GM21526 (cell line): ENCODE data around the gene ENO1.
"Not testable (repeated sequence)": the region's sequence is repeated elsewhere in the genome, so short reads cannot be mapped to it uniquely, and the experiment has no call there.

ENCODE experiments used
- ATAC-seq: cut with Tn5 transposase; IDR thresholded peaks from one replicate; pipeline ENCODE4 v1.9.1; 2021; ENCODE audit warnings: moderate library complexity; ENCODE audit not compliant: unreplicated experiment, low FRiP score

Gene ENO1

DNA sequence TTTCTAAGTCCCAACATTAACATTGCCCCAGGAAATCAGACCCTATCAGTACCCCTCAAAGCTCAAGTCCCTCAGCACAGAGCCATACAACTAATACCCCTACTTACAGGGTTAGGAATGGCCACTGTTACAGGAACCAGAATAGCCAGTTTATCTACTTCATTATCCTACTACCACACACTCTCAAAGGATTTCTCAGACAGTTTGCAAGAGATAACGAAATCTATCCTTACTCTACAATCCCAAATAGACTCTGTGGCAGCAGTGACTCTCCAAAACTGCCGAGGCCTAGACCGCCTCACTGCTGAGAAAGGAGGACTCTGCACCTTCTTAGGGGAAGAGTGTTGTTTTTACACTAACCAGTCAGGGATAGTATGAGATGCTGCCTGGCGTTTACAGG lies 19.0 kb upstream of the ENO1 start:
- ATAC-seq: not testable (repeated sequence)

DNA sequence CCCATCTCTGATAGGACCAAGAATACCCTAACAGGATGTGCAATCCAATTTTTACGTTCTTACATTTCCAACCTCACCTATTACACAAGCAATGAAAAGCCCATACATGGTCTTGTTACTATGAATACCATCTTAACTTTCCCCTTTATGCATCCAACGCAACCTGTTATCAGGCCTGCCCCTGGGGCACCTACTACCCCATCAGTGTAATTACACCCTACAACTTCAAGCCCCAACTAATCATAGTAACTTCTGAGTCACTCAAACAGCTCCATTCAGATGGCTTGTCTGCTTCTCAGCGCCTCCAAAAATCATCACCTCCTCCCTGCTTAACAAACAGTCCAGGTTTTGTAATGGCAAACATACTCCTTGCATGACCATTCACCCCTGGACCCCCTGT lies 18.3 kb upstream of the ENO1 start:
- ATAC-seq: not testable (repeated sequence)

DNA sequence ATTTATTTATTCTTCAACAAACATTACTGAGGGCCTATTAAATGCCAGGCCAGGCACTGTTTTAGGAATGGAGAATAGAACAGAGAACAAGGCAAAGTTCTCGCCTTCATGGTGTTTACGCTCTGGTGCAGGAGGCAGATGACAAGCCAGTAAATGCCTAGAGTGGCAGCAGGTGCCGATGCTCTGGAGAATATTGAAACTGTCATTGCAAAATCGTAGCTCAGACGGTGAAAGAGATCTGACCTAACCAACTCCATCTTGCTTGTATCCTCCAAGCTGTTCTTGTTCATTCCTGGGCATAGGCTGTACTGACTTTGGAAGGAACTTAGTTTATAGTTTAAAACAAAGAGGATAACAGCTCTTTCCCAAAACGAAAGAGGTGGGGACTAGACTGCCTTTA lies 13.5 kb upstream of the ENO1 start:
- no peak for ATAC-seq

DNA sequence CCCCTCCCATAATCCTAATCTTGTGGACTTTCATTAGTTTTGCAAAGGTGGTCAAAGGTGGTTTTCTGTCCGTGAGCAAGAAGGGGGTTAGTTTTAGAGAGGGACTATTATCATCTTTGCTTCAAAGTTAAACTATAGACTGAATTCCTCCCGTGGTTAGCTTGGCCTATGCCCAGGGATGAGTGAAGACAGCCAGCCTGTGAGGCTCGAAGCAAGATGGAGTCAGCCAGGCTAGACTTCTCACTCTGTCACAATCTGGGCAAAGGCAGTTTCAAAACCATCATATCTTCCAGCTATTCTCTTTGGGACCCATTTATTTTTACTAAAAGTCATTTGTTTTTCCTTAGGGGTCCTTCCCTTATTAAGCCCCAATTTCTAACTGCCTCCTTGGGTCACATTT lies 12.9 kb upstream of the ENO1 start:
- ATAC-seq: no peak

DNA sequence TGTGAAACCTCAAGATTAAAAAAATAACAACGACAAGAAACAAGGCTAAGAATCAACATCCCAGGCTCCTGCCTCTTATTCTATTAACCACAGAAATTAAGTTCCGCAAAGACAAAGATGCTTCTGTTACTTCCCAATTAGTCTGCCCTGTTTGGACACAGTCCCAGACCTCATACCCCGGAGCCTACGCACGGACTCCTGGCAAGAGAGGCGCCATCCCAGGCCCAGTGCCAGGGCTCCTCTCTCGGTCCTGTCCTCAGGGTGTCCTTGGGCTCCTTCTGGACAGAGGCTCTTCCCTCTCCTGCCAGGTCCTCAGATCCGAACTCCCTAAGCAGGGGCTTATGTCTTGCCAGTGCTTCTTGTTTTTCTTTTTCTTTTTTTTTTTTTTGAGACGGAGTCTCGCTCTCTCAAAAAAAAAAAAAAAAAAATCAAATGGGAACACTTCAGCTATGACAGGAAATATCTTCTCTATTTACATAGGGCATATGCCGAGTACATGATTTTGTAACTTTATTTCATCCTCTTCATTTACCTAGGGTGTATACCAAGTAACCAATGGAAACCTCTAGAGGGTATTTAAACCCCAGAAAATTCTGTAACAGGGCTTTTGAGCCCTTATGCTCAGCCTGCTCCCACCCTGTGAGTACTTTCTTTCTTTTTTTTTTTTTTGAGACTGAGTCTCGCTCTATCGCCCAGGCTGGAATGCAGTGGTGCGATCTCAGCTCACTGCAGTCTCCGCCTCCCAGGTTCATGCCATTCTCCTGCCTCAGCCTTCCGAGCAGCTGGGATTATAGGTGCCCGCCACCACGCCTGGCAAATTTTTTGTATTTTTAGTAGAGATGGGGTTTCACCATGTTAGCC lies 11.7 kb upstream of the ENO1 start:
- ATAC-seq: no peak

DNA sequence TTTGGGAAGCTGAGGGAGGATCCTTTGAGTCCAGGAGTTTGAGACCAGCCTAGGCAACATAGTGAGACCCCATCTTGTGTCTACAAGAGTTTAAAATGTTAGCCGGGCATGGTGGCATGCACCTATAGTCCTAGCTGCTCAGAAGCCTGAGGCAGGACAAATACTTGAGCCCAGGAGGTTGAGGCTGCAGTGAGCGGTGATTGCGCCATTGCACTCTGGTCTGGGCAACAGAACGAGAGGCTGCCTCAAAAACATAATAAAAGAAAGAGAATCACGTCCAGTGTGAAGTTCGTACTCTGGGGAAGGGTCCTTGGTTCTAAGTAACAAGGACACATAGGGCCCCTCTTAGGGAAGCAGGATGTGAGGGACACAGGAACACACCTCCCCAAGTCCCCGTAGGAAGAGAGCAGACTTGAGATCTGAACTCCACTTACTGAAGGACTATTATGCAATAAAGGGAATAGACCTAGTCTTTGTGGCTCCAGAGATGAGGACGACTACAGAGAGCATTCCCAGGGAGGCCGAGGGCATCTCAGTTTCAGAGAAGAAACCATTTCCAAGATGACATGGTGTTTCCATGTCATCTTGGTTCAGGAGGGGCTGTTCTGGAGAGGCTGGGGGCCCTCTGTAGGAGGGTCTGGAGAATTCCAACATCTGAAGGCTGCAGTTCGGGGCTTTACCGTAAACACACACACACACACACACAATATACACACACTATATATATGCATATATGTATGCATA lies 10.8 kb upstream of the ENO1 start:
- no peak for ATAC-seq

DNA sequence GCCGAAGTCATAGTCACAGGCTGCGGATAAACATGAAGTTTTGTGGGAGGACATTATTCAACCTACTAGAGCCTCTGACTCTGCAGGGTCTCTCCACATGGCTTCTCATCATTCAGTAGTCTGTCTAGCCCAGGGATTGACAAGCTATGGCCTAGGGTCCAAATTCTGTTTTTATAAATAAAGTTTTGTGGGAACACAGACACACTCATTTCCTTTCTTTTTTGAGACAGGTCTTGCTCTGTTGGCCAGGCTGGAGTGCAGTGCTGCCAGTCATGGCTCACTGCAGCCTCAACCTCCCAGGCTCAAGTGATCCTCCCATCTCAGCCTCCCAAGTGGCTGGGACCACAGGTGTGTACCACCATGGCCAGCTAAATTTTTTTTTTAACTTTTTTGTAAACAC lies 8.1 kb upstream of the ENO1 start:
- ATAC-seq: no peak

DNA sequence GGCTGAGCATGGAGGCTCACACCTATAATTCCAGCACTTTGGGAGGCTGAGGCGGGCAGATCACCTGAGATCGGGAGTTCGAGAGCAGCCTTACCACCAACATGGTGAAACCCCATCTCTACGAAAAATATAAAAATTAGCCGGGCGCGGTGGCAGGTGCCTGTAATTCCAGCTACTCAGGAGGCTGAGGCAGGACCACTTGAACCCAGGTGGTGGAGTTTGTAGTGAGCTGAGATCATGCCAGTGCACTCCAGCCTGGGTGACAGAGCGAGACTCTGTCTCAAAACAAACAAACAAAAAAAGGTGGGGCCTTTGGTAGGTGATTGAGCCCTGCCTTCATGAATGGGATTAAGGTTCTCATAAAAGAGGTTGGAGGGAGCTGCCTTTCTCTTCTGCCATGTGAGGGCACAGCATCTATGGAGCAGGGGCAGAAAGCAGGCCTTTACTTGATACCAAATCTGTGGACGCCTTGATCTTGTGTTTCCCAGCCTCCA lies 7.6 kb upstream of the ENO1 start:
- ATAC-seq: not testable (repeated sequence)

DNA sequence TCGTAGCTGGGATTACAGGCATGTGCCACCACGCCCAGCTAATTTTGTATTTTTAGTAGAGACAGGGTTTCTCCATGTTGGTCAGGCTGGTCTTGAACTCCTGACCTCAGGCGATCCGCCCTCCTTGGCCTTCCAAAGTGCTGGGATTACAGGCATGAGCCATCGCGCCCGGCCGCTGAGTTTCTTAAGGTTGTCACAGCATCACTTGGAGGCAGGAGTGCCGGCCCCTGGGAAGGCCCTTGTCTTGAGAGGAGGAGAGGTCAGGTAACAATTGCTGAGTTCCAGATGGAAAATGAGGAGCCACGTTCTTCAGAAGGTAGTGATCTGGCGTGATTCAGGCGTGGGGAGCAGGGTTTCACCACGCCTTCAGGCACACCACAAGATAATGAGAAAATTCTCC lies 5.6 kb upstream of the ENO1 start:
- not testable (repeated sequence) for ATAC-seq

DNA sequence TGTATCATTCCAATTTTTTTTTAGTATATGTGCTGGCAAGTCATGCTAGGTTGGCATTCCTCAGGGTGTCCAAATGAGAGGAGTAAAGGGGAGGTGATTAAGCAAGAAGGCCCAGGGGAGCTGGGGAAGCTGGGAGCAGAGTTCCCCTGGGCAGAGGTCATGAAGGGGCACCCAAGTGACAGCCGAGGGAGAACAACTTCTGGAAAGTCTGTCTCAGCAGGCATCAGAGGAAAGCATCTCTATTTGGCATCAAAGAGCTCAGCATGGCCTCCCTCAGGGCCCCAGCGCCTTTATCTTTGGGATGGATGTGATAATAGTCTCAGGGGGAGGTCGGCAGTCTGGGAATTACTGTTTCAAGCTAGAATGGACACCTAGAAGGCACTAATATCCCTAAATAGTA lies 5.0 kb upstream of the ENO1 start:
- ATAC-seq: no peak

DNA sequence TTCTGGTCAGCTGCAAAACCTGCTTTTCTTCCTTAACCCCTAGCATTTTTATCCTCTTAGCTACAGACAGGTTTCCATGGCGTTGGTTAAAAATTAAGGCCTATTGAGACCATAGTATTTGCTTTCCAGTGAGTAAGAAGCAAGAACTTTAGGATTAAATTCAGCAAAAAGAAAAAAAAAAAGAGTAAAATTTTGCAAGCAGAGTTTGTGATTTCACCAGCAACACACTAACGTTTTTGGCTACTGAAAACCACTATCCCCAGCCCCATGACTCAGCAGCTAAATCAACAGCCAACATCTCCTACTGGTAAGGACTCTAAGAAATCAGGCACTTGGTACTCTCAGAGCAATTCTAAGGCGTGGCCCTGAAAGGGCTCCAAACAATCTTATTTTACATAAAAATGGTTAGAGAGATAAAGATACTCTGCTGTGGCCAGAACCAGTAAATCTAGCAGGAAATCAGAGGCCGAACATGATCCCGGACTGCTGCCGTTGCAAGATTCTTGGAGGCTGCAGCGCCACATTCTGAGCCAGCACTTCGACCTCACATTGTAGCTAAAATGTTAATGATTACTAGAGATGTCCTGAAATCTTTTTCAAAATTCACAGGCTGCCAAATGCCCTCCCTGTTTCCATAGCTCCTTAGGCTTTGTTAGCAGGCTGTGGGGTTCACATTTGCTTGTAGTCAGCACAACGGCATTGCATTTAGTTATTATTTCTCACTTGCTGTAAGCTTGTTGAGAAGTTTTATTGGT lies 1.6 kb upstream of the ENO1 start:
- ATAC-seq: no peak

DNA sequence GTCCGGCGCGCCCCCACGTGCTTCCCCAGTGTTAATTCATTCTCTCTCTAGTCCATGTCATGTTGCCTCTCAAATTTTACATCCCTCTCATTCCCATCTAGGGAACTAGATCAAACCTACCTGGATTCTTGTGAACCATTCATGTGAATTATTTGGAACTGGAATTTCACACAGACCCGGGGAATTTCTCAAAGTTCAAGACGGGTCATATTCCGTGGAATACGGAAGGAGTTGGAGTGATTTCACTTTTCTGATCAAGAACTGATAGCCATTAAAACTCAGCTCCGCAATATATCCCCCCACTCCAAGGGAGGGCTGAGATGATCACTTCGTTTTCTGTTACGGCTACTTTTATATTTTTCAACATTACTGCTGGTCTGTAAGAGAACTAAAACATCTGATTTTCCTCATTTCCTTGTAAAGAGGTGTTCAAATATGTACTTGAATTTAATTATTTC lies 1.0 kb upstream of the ENO1 start:
- no peak for ATAC-seq

DNA sequence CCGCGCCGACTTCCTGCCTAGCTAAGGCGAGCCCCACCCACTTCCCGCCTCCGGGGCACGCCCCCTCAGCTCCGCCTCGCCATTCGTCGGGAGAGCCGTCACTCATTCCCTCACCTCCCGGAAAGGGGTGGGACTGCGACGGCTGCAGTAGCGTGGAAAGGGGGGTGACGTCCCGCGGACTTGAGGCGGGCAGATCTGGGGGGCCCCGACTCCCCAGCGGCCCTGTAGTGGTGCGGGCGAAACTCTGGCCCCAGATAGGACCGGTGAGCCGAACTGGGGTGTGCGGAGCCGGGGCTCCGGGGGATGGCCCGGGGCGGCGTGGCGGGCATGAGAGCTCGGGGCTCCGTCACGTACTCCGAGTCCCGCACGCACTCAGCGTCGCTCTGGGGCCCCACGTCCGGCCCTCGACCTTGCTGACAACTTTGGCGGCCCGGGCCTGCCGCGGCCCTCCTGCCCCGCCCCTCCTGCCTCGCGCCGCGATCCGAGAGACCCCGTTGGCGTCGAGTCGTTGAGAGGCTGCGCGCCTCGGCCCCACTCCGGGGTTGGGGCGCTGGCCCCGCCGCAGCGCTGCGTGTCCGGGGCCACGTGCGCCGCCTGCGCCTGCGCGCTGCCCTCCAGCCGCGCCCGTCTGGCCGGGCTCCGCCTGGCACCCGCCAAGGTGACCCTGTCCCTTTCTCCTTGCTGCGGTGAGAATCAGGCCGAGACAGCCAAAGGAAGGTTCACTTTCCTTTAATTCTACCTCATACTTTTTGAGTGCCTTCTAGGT lies 395 bp upstream of the ENO1 start:
- ATAC-seq: peak; percentile 71

DNA sequence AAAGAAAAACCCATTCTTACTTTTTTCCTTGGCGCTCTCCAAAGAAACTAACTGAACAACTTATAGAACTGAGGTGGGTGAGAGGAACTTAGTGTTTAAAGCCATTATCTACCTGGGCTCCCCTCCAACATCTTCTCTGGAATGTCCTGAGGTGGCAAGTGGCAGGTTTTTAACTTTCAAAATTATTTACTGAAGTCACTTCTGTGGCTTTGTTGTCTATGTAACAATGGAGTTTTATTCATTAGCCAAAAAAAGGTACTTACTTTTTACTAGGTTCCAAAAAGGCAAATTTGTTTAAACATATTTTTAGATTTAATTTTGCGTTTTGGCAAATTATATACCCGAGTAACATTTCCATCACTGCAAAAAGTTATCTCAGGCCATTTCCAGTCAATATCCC lies 2.4 kb downstream of the ENO1 start:
- ATAC-seq: no peak

DNA sequence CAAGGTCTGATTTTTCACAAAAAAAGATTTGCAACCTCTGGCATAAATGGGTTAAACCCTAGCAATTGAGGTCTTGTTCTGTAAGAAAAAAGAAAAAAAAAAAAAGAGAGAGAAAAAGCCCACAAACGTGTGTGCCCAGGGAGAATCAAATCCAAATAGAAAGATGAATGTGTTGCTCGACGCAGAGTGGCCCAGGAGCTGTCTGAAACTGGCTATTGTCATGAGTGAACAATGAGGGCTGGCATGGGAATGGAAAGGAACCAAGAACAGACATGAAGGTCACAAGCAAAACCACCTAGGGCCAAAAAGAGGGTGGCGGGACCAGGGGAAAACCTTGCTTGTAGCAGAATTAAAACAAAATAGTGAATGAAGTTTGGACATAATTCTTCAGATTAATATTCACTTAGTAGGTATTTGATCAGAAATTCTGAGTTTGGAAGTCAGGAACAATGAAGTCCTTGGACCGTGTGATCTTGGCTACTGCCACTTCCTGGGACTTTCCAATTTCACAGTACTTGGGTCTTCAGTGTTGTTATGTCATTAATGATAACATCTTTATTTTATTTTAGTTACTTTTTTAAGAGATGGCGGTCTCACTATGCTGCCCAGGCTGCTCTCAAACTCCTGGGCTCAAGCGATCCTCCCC lies 3.1 kb downstream of the ENO1 start:
- no peak for ATAC-seq

DNA sequence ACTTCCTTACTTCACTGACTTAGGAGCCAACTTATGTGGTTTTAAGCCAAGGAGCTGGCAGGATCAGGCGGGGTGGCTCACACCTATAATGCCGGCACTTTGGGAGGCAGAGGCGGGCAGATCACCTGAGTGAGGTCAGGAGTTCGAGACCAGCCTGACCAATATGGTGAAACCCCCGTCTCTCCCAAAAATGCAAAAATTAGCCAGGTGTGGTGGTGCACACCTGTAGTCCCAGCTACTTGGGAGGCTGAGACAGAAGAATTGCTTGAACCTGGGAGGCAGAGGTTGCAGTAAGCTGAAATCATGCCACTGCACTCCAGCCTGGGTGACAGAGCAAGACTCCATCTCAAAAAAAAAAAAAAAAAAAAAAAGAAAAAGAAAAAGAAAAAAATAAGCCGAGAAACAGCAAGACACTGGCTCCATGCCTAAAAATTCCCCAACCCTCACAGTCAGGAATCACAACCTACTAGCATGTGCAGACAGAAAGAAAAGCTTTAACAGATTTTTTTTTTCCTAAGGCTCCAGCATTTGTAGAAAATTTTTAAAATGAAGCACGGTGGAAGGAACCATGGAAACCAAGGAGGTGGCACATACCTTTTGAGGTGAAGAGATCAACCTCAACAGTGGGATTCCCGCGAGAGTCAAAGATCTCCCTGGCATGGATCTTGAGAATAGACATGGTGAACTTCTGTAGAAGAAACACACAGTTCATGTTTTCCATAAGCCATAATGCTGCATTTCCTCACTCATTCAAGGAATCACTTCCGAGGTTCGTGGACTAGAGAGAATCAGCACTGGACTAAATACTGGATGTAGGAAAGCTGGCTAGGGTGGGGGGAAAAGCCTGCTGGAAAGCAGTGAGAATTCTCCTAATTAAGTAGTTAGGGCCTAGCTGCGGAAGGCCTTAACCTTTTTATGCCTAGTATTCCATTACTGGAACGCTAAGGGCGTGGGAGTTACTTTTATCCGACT lies 4.0 kb downstream of the ENO1 start:
- ATAC-seq: no peak

DNA sequence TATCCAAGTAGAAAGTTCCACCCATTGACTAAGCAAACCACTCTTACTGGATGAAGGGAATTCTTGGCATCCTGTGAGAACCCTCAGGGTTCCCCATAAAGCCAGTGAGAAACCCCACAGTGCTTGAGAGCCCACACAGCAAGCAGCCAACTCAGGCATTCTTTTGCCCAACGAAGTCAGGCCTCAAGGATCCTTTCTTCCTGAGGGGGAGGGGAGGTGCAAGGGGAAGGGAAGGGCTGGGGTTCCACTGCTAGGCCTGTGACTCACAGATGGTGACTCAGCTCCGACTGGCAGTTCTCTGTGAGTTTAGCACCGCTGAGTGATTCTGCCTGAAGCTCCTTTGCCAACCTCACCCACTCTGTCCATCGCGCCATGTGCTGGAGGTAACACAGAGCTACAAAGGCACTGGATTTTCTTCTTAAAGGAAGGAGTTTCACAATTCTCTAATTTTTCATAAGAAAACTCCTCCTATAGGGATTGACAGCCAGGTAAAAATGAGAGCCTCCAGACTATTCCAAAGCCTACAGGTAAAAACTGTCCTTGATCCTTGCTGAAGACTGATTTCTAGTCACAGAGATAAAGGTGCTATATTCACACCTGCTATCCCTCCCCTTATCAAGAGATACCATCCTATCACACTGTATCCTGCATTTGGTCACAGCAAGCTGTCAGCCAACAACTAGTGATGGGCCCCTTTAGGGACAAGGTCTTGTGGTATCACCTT lies 4.8 kb downstream of the ENO1 start:
- no peak for ATAC-seq

DNA sequence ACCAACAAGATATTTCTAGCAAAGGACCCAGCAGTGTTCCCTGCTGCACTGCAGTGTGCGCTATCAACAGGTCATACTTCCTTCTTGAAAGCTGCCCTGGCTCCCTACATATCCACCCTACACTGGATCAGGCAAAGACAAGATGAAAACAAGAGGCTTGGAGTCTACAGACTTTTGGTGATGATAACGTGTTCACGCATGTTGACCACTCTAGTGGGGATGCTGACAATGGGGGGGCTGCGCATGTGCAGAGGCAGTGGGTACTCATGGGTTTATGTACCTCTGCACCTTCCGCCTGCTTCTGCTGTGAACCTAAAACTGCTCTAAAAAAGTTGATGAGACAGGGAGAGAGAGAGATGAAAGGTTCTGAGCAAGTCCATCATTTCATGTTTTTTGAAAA lies 5.5 kb downstream of the ENO1 start:
- no peak for ATAC-seq
